Fibroblast of the aortic adventitia (primary cell): ENCODE results near the gene NRDC. TPM values are rescaled to one million over a fixed set of nuclear protein-coding genes. Genes with fewer than 3 reads are reported as not detected.

Experiments used
- DNase-seq: peaks from one replicate; pipeline ENCODE4 v3.0.0-alpha.2; 2010; ENCODE audit warnings: low read depth
- H3K4me3 ChIP-seq: 2 replicates; pipeline ENCODE4 v1.5.1; 2011; ENCODE audit warnings: low read depth, mild to moderate bottlenecking, control low read depth, low read length, moderate library complexity
- total RNA-seq: library from RNA; depleted of rRNA; stranded (reverse); fragments of >200 nt; gene quantifications from 2 replicates; pipeline ENCODE4 v1.2.3, GENCODE V29; 2012; ENCODE audit warnings: low replicate concordance
- TF ChIP-seq, protein P1 (sequence below): IDR thresholded peaks from 2 replicates; pipeline ENCODE4 v1.5.1; 2011; ENCODE audit warnings: mild to moderate bottlenecking, low read length, control low read depth, inconsistent platforms; ENCODE audit not compliant: insufficient read depth

The NRDC gene
- total RNA-seq, 1 donor: 73.8 TPM

GRCh38 chr1:51847294-51847920 is 31.1 kb downstream of the NRDC start:
- no peak overlapping the region for H3K4me3 ChIP-seq
- TF ChIP-seq, protein P1, sequence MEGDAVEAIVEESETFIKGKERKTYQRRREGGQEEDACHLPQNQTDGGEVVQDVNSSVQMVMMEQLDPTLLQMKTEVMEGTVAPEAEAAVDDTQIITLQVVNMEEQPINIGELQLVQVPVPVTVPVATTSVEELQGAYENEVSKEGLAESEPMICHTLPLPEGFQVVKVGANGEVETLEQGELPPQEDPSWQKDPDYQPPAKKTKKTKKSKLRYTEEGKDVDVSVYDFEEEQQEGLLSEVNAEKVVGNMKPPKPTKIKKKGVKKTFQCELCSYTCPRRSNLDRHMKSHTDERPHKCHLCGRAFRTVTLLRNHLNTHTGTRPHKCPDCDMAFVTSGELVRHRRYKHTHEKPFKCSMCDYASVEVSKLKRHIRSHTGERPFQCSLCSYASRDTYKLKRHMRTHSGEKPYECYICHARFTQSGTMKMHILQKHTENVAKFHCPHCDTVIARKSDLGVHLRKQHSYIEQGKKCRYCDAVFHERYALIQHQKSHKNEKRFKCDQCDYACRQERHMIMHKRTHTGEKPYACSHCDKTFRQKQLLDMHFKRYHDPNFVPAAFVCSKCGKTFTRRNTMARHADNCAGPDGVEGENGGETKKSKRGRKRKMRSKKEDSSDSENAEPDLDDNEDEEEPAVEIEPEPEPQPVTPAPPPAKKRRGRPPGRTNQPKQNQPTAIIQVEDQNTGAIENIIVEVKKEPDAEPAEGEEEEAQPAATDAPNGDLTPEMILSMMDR: no peak
- no peak for DNase-seq

DNA sequence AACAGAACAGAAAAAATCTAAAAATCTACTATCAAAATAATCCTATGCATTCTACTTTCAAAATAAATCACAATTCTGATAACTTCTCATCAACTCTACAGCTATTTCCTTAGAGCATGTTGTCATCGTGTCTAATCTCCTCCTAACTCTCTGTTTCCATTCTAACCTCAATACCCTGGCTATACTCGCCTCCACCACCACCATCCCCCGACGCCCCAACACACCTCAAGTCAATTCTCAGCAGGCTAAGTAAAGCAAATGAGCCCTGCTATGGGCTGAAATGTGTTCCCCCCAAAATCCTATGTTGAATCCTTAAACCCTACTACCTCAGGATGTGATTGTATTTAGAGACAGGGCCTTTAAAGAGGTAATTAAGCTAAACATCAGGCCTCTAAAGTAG is 34.6 kb downstream of the NRDC start:
- no peak overlapping the region for H3K4me3 ChIP-seq
- TF ChIP-seq, protein P1: no peak
- DNase-seq: no peak

DNA sequence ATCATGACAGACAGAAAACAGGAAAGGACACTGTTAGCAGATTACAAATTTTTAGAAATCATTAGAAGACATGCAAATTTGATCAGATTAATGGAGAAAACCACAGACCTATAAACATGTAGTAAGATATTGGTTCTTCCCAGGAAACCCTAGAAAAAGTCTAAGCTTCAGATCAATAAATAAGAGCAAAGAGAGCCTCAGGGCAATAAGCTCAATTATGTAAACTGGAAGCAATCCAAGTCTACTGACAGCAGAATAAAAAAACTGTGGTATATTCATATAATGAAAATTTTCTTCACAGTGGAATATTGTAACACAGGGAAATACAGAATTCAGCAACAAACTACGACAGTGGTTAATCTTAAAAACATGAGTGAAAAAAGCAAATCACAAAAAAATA is 36.3 kb downstream of the NRDC start:
- TF ChIP-seq, protein P1: no peak
- H3K4me3 ChIP-seq: no peak overlapping the region
- DNase-seq: no peak

- H3K4me3 ChIP-seq: no peak overlapping the region
- DNase-seq: no peak
- TF ChIP-seq, protein P1: no peak
Measured at GRCh38 chr1:51840743-51841461, 37.6 kb downstream of the NRDC start.

- TF ChIP-seq, protein P1: no peak
- no peak overlapping the region for H3K4me3 ChIP-seq
- no peak for DNase-seq
Measured at GRCh38 chr1:51840182-51840581, 38.3 kb downstream of the NRDC start.

GRCh38 chr1:51839094-51839493 is 39.4 kb downstream of the NRDC start:
- H3K4me3 ChIP-seq: no peak overlapping the region
- TF ChIP-seq, protein P1: no peak
- no peak for DNase-seq

DNA sequence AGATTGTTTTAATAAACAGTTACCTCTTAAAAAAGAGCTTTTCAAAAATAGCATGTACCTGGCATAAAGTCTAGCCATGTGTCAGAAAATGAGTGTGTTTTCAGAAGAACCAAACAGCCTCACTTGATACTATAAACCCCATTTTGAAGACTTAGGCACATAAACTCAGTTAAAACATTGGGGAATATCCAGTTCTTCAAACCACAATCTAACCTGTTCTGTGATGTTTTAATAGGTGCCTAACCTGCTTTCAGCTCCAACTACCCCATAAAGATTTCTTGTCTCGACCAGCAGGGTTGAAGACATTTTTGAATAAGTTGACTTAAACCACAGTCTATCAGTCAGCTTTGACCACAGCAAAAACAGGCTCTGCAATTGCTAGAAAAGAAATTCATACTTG is 41.3 kb downstream of the NRDC start:
- TF ChIP-seq, protein P1: no peak
- DNase-seq: no peak
- H3K4me3 ChIP-seq: no peak overlapping the region
